HepG2 (cell line): ENCODE results near the gene SAA1. TPM values are rescaled to one million over a fixed set of nuclear protein-coding genes. Genes with fewer than 3 reads are reported as not detected.

ENCODE experiments used
- ATAC-seq: fragments of 200-7000 bp; cut with Tn5 transposase; 3 replicates; pipeline ENCODE4 v1.9.1; 2020; ENCODE audit warnings: mild to moderate bottlenecking, moderate library complexity
- BruUV-seq: library from RNA; stranded (reverse); fragments of 400-500 nt; replicated peaks from 2 replicates; lab custom pipeline; 2021; lab: Mats Ljungman, UMichigan
- CTCF ChIA-PET: fragments of 300-600 bp; formaldehyde crosslinking; extraction: SDS; loops from one replicate; lab custom pipeline; 2021; ENCODE audit warnings: low total read pairs, inconsistent platforms, low intra/inter-chr PET ratio; lab: Yijun Ruan, JAX
- POLR2A ChIA-PET: fragments of 350-600 bp; sonication (Branson Sonifier 250); formaldehyde crosslinking; loops from one replicate; lab custom pipeline; 2020; ENCODE audit warnings: antibody characterized with exemption, inconsistent platforms; lab: Yijun Ruan, JAX
- DNase-seq: peaks from one replicate; pipeline ENCODE4 v3.0.0-alpha.2; 2015; ENCODE audit warnings: low spot score
- FAIRE-seq: peaks from 3 replicates; lab custom pipeline; 2011; peaks lifted over from hg19 to GRCh38; lab: Jason Lieb, UNC
- H2AFZ ChIP-seq: one replicate; pipeline ENCODE4 v1.6.1; 2011; ENCODE audit warnings: low read length, inconsistent platforms
- H3K27ac ChIP-seq: fragments of 300-600 bp; 3 replicates; pipeline ENCODE4 v1.8.0; 2011; ENCODE audit warnings: mixed run types, mild to moderate bottlenecking, mixed read lengths, low read length, inconsistent platforms; ENCODE audit not compliant: insufficient read depth; ENCODE audit errors: extremely low read length
- H3K27me3 ChIP-seq, 2 experiments: fragments of 200-600 bp in 1 of 2; 2 replicates in 1 of 2; 3 replicates in 1 of 2; pipeline versions ENCODE4 v1.6.0 to v1.8.0; 2011; ENCODE audit warnings: low read length in 2 of 2, mild to moderate bottlenecking in 2 of 2, moderate library complexity in 2 of 2, inconsistent platforms in 1 of 2; ENCODE audit not compliant: insufficient read depth in 2 of 2, control insufficient read depth in 1 of 2
- H3K36me3 ChIP-seq, 2 experiments: fragments of 200-600 bp in 1 of 2; replicated peaks in 1 of 2; 2 replicates in 1 of 2; 3 replicates in 1 of 2; pipeline versions ENCODE4 v1.5.1 to v1.8.0; 2011; ENCODE audit warnings: low read length in 2 of 2, inconsistent platforms in 1 of 2; ENCODE audit not compliant: insufficient read depth in 2 of 2, control insufficient read depth in 1 of 2
- H3K4me1 ChIP-seq: 2 replicates; pipeline ENCODE4 v1.5.1; 2012; ENCODE audit warnings: low read length, inconsistent platforms; ENCODE audit not compliant: insufficient read depth
- H3K4me2 ChIP-seq: 2 replicates; pipeline ENCODE4 v1.6.0; 2011; ENCODE audit warnings: low read depth, low read length, inconsistent platforms
- H3K4me3 ChIP-seq, 3 experiments: fragments of 200-600 bp in 1 of 3; sonication (generic), shearing (Covaris generic) in 1 of 3; replicated peaks in 1 of 3; 2 replicates each; pipeline ENCODE4 v1.5.1; 2011 to 2016; ENCODE audit warnings: low read length in 3 of 3, inconsistent platforms in 2 of 3, low read depth in 2 of 3, mild to moderate bottlenecking in 2 of 3, control low read depth in 1 of 3, mixed read lengths in 1 of 3; ENCODE audit not compliant: insufficient read depth in 1 of 3
- H3K79me2 ChIP-seq: one replicate; pipeline ENCODE4 v1.6.1; 2011; ENCODE audit warnings: low read length, inconsistent platforms; ENCODE audit not compliant: insufficient read depth
- H3K9ac ChIP-seq: 2 replicates; pipeline ENCODE4 v1.6.0; 2011; ENCODE audit warnings: mild to moderate bottlenecking, low read depth, low read length, inconsistent platforms; ENCODE audit not compliant: insufficient read depth
- H3K9me3 ChIP-seq: 2 replicates; pipeline ENCODE4 v1.5.1; 2012; ENCODE audit warnings: mild to moderate bottlenecking, low read length
- H4K20me1 ChIP-seq: 2 replicates; pipeline ENCODE4 v1.6.0; 2011; ENCODE audit warnings: inconsistent platforms, mild to moderate bottlenecking, low read length, moderate library complexity; ENCODE audit not compliant: insufficient read depth
- FOXA1 ChIP-seq, 2 experiments: fragments of 450-650 bp in 1 of 2; sonication (generic) in 1 of 2; formaldehyde crosslinking in 1 of 2; IDR thresholded peaks; 2 replicates each; pipeline versions ENCODE4 v1.4.0 to v1.6.1; 2016 to 2020; ENCODE audit warnings: missing genetic modification reagents in 1 of 2
- FOXK1 ChIP-seq: sonication (generic); formaldehyde crosslinking; IDR thresholded peaks from 2 replicates; pipeline ENCODE4 v1.4.0; 2020; ENCODE audit warnings: low read depth, missing genetic modification reagents, borderline replicate concordance
- MYNN ChIP-seq: sonication (generic); formaldehyde crosslinking; IDR thresholded peaks from 2 replicates; pipeline ENCODE4 v1.4.0; 2020; ENCODE audit warnings: mild to moderate bottlenecking, low read depth, missing genetic modification reagents
- SIN3A ChIP-seq: IDR thresholded peaks from 2 replicates; pipeline ENCODE4 v1.6.1; 2011; ENCODE audit warnings: low read depth, mild to moderate bottlenecking, control low read depth, low read length, borderline replicate concordance
- ZNF234 ChIP-seq: sonication (generic); formaldehyde crosslinking; conservative IDR thresholded peaks from 2 replicates; pipeline ENCODE4 v1.5.1; 2020; ENCODE audit warnings: mild to moderate bottlenecking, missing genetic modification reagents
- ZNF333 ChIP-seq: sonication (generic); formaldehyde crosslinking; IDR thresholded peaks from 2 replicates; pipeline ENCODE4 v1.4.0; 2020; ENCODE audit warnings: mild to moderate bottlenecking, missing genetic modification reagents, borderline replicate concordance
- ZNF430 ChIP-seq: sonication (generic); formaldehyde crosslinking; IDR thresholded peaks from 2 replicates; pipeline ENCODE4 v1.9.0; 2021; ENCODE audit warnings: mild to moderate bottlenecking, missing genetic modification reagents
- ZSCAN29 ChIP-seq: sonication (generic); formaldehyde crosslinking; conservative IDR thresholded peaks from 2 replicates; pipeline ENCODE4 v1.4.0; 2020; ENCODE audit warnings: mild to moderate bottlenecking, missing genetic modification reagents
- WGBS: methylation state at CpG from one replicate; pipeline ENCODE4 v1.1.6; 2017; ENCODE audit warnings: low lambda C conversion rate; 5-methylcytosine and 5-hydroxymethylcytosine counted together
- in situ Hi-C: cut with HindIII; loops from 2 replicates; pipeline ENCODE4 v1.10.0; 2017; ENCODE audit warnings: low pct_unique_long_range_greater_than_20kb; ENCODE audit not compliant: extremely low pct_ligation_motif_present
- intact Hi-C: fragments of 100-400 bp; cut with micrococcal nuclease; formaldehyde crosslinking; loops from one replicate; pipeline ENCODE4 v1.10.0; 2022; ENCODE audit not compliant: unreplicated experiment
- polyA plus RNA-seq, 8 experiments: library from polyadenylated mRNA; depleted of rRNA in 3 of 8; stranded (reverse) in 7 of 8; unstranded in 1 of 8; fragments of >200 nt; fragmentation: Illumina TruSeq in 4 of 8; extraction: Trizol in 4 of 8; gene quantifications; 2 replicates each; pipeline versions ENCODE4 v1.2.1 to v1.2.3, GENCODE V29; 2011 to 2016; ENCODE audit warnings: low read depth in 4 of 8, missing spikeins in 1 of 8, mixed read lengths in 1 of 8; ENCODE audit not compliant: insufficient read depth in 1 of 8
- total RNA-seq, 5 experiments: library from RNA; depleted of rRNA; stranded (reverse); fragments of >200 nt; fragmentation: Illumina TruSeq; extraction: Trizol; gene quantifications; 2 replicates each; pipeline ENCODE4 v1.2.3, GENCODE V29; 2016; ENCODE audit warnings: low read depth in 1 of 5
- TF ChIP-seq, protein P1 (sequence below): sonication (generic); formaldehyde crosslinking; IDR thresholded peaks from 2 replicates; pipeline ENCODE4 v1.8.0; 2022; ENCODE audit warnings: low read depth, missing genetic modification reagents
- TF ChIP-seq, protein P2 (sequence below): sonication (generic); formaldehyde crosslinking; conservative IDR thresholded peaks from 2 replicates; pipeline ENCODE4 v1.8.0; 2022; ENCODE audit warnings: low read depth, missing genetic modification reagents
- TF ChIP-seq, protein P3 (sequence below): sonication (generic); formaldehyde crosslinking; IDR thresholded peaks from 2 replicates; pipeline ENCODE4 v1.4.0; 2020; ENCODE audit warnings: missing genetic modification reagents, low read depth, mild to moderate bottlenecking, borderline replicate concordance
- TF ChIP-seq, protein P4 (sequence below): sonication (generic); formaldehyde crosslinking; conservative IDR thresholded peaks from 2 replicates; pipeline ENCODE4 v1.4.0; 2020; ENCODE audit warnings: mild to moderate bottlenecking, missing genetic modification reagents, moderate library complexity
- TF ChIP-seq, protein P5 (sequence below): sonication (generic); formaldehyde crosslinking; IDR thresholded peaks from 2 replicates; pipeline ENCODE4 v1.9.0; 2021; ENCODE audit warnings: missing genetic modification reagents, mild to moderate bottlenecking, borderline replicate concordance

The SAA1 gene
- total and polyA plus RNA-seq, 2 of the 13 experiments (the other 11 are each of a cell fraction or from before 2014, with no cell fraction given), result not detected

DNA sequence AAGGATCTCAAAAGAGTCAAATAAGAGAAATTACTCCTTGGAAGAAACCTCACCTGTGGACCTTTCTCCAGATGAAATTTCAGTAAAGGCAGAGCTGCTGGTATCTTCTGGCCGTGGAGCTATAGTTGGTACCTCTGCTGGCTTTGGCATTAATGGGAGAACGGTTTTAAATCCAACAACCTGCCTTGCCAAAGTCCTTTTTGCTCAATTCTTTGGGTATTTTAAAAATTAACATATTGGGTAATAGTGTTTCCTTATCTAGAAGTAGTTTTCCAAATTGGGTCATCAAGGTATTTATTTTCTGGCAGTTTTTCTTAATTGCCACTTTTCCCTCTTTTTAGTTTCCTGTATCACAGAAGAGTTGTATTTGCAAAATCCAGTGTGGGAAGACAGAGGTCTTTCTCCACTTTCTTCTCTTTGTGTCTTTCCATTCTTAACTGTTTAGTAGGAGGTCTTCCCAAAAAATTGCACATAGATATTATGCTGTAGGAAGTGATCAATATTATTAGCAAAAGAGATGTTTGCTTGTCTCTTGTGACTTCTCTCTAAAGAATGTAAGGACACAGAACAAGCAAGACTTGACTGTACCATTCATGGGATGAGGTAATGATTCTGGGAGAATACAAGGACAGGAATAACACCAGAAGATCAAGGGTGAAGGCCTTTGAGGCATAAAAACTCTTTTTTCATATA is 29.3 kb upstream of the SAA1 start, which contains the start of gene SAA4:
Gene SAA4, minus strand, starts transcription at position 139 of the 693 bp plus-strand sequence. CDS start 876 bp downstream, outside the sequence.
- ATAC-seq, result peak; percentile 85
- POLR2A ChIA-PET, result interaction anchor here (0.6 to 4.8 kb wide), 3 partner anchors 12 to 290 kb away, joined by 3 to 37 read pairs (median 3); partner anchors contain the start of gene TSG101
- CTCF ChIA-PET, result no interaction called here
- peak; percentile 23 for FAIRE-seq
- in situ Hi-C loops, result no loop called here
- BruUV-seq, result no TSS peak
- Histone ChIP-seq H3K9ac (peak within 1 kb of the TSS; percentile 56), H3K4me2 (peak within 1 kb of the TSS; percentile 71), H3K4me1 (peaks cover 93% of the 10 kb centered on the region), H3K27me3 (no peaks in the 10 kb centered on the region), H2AFZ (no peak within 1 kb of the TSS), H3K4me3 (peak within 1 kb of the TSS; percentile 28 to 53 (median 32); a peak in 4 of 6 replicates), H4K20me1 (no peaks in the 10 kb centered on the region), H3K36me3 (no peaks in the 10 kb centered on the region), H3K27ac (peak within 1 kb of the TSS; percentile 72), H3K9me3 (no peaks in the 10 kb centered on the region), H3K79me2 (peaks cover 13% of the 10 kb centered on the region)
- DNase-seq, result peak; percentile 85
- intact Hi-C loops, result loop anchor here (10.0 kb wide), 1 partner anchor 88 kb away; the partner anchor contains the start of genes GTF2H1 and HPS5
- 0% methylated on average over 2 of the region's 2 CpGs for WGBS
- TF ChIP-seq ZSCAN29 (CRISPR knock-in tag) (no peak), ZNF430 (no peak), ZNF333 (CRISPR knock-in tag) (no peak), FOXA1 (IDR thresholded peaks at IDR 0.05) (no peak), FOXA1 (CRISPR knock-in tag; IDR thresholded peaks at IDR 0.05) (0 out of 2 replicates have a peak, but pooled peaks have one; percentile 7), MYNN (no peak), FOXK1 (CRISPR knock-in tag) (no peak), SIN3A (no peak), ZNF234 (CRISPR knock-in tag) (no peak)
- TF ChIP-seq, protein P1, sequence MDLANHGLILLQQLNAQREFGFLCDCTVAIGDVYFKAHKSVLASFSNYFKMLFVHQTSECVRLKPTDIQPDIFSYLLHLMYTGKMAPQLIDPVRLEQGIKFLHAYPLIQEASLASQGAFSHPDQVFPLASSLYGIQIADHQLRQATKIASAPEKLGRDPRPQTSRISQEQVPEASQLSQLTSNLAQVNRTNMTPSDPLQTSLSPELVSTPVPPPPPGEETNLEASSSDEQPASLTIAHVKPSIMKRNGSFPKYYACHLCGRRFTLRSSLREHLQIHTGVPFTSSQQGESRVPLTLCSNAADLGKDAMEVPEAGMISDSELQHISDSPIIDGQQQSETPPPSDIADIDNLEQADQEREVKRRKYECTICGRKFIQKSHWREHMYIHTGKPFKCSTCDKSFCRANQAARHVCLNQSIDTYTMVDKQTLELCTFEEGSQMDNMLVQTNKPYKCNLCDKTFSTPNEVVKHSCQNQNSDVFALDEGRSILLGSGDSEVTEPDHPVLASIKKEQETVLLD (CRISPR knock-in tag), result no peak
- TF ChIP-seq, protein P2, sequence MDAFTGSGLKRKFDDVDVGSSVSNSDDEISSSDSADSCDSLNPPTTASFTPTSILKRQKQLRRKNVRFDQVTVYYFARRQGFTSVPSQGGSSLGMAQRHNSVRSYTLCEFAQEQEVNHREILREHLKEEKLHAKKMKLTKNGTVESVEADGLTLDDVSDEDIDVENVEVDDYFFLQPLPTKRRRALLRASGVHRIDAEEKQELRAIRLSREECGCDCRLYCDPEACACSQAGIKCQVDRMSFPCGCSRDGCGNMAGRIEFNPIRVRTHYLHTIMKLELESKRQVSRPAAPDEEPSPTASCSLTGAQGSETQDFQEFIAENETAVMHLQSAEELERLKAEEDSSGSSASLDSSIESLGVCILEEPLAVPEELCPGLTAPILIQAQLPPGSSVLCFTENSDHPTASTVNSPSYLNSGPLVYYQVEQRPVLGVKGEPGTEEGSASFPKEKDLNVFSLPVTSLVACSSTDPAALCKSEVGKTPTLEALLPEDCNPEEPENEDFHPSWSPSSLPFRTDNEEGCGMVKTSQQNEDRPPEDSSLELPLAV (CRISPR knock-in tag), result no peak
- TF ChIP-seq, protein P3, sequence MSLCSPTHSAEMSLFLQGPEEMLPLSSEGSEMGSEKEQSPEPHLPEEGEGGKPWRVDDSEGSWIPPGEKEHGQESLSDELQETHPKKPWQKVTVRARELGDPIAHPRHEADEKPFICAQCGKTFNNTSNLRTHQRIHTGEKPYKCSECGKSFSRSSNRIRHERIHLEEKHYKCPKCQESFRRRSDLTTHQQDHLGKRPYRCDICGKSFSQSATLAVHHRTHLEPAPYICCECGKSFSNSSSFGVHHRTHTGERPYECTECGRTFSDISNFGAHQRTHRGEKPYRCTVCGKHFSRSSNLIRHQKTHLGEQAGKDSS, result no peak
- TF ChIP-seq, protein P4, sequence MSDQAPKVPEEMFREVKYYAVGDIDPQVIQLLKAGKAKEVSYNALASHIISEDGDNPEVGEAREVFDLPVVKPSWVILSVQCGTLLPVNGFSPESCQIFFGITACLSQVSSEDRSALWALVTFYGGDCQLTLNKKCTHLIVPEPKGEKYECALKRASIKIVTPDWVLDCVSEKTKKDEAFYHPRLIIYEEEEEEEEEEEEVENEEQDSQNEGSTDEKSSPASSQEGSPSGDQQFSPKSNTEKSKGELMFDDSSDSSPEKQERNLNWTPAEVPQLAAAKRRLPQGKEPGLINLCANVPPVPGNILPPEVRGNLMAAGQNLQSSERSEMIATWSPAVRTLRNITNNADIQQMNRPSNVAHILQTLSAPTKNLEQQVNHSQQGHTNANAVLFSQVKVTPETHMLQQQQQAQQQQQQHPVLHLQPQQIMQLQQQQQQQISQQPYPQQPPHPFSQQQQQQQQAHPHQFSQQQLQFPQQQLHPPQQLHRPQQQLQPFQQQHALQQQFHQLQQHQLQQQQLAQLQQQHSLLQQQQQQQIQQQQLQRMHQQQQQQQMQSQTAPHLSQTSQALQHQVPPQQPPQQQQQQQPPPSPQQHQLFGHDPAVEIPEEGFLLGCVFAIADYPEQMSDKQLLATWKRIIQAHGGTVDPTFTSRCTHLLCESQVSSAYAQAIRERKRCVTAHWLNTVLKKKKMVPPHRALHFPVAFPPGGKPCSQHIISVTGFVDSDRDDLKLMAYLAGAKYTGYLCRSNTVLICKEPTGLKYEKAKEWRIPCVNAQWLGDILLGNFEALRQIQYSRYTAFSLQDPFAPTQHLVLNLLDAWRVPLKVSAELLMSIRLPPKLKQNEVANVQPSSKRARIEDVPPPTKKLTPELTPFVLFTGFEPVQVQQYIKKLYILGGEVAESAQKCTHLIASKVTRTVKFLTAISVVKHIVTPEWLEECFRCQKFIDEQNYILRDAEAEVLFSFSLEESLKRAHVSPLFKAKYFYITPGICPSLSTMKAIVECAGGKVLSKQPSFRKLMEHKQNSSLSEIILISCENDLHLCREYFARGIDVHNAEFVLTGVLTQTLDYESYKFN, result peak; percentile 90
- TF ChIP-seq, protein P5, sequence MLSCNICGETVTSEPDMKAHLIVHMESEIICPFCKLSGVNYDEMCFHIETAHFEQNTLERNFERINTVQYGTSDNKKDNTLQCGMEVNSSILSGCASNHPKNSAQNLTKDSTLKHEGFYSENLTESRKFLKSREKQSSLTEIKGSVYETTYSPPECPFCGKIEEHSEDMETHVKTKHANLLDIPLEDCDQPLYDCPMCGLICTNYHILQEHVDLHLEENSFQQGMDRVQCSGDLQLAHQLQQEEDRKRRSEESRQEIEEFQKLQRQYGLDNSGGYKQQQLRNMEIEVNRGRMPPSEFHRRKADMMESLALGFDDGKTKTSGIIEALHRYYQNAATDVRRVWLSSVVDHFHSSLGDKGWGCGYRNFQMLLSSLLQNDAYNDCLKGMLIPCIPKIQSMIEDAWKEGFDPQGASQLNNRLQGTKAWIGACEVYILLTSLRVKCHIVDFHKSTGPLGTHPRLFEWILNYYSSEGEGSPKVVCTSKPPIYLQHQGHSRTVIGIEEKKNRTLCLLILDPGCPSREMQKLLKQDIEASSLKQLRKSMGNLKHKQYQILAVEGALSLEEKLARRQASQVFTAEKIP, result no peak
